Measurements from ENCODE around the gene NAGPA.

DNA sequence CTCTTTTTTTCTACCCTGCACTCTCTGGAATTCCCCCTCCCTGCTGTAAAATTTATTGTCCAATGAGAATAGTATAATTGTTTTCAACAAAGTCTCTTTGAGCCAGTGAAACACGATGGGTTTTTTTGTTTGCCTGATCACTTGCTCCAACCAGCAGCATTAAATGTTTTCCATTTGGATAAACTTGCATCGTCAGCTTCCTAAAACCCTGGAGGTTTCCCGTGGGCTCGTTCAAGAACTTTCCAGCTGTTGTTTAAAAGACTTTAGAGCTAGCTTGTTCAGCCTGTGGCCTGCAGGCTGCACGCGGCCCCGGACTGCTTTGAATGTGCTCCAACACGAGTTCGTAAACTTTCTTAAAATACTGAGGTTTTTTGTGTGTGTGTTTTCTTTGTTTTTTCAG, 14.9 kb downstream of the NAGPA start:
- TF ChIP-seq SMAD3 (CRISPR knock-in tag; IDR thresholded peaks at IDR 0.05; ENCODE audit: borderline replicate concordance) (no peak), GABPB1 (CRISPR knock-in tag; IDR thresholded peaks at IDR 0.05) (no peak)
- TF ChIP-seq, protein P1, sequence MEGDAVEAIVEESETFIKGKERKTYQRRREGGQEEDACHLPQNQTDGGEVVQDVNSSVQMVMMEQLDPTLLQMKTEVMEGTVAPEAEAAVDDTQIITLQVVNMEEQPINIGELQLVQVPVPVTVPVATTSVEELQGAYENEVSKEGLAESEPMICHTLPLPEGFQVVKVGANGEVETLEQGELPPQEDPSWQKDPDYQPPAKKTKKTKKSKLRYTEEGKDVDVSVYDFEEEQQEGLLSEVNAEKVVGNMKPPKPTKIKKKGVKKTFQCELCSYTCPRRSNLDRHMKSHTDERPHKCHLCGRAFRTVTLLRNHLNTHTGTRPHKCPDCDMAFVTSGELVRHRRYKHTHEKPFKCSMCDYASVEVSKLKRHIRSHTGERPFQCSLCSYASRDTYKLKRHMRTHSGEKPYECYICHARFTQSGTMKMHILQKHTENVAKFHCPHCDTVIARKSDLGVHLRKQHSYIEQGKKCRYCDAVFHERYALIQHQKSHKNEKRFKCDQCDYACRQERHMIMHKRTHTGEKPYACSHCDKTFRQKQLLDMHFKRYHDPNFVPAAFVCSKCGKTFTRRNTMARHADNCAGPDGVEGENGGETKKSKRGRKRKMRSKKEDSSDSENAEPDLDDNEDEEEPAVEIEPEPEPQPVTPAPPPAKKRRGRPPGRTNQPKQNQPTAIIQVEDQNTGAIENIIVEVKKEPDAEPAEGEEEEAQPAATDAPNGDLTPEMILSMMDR (IDR thresholded peaks at IDR 0.05) = no peak
- TF ChIP-seq, protein P2, sequence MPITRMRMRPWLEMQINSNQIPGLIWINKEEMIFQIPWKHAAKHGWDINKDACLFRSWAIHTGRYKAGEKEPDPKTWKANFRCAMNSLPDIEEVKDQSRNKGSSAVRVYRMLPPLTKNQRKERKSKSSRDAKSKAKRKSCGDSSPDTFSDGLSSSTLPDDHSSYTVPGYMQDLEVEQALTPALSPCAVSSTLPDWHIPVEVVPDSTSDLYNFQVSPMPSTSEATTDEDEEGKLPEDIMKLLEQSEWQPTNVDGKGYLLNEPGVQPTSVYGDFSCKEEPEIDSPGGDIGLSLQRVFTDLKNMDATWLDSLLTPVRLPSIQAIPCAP (CRISPR knock-in tag; IDR thresholded peaks at IDR 0.05) = no peak
- TF ChIP-seq, protein P3, sequence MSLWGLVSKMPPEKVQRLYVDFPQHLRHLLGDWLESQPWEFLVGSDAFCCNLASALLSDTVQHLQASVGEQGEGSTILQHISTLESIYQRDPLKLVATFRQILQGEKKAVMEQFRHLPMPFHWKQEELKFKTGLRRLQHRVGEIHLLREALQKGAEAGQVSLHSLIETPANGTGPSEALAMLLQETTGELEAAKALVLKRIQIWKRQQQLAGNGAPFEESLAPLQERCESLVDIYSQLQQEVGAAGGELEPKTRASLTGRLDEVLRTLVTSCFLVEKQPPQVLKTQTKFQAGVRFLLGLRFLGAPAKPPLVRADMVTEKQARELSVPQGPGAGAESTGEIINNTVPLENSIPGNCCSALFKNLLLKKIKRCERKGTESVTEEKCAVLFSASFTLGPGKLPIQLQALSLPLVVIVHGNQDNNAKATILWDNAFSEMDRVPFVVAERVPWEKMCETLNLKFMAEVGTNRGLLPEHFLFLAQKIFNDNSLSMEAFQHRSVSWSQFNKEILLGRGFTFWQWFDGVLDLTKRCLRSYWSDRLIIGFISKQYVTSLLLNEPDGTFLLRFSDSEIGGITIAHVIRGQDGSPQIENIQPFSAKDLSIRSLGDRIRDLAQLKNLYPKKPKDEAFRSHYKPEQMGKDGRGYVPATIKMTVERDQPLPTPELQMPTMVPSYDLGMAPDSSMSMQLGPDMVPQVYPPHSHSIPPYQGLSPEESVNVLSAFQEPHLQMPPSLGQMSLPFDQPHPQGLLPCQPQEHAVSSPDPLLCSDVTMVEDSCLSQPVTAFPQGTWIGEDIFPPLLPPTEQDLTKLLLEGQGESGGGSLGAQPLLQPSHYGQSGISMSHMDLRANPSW (CRISPR knock-in tag; conservative IDR thresholded peaks at IDR 0.05; ENCODE audit: low read depth) = no peak

Data from WTC11 (cell line).